ENCODE results near the gene TBC1D14.

GRCh38 chr4:7016086-7016485 lies 106.5 kb downstream of the TBC1D14 start:
- TF ChIP-seq CTCF (IDR thresholded peaks at IDR 0.05): no peak
- TF ChIP-seq POLR2AphosphoS5 (IDR thresholded peaks at IDR 0.05): no peak

Measured in transverse colon (tissue), 4 donors.